DND-41 (cell line): Measurements from ENCODE around the gene PILRA.
"Not testable (repeated sequence)": the region's sequence is repeated elsewhere in the genome, so short reads cannot be mapped to it uniquely, and the experiment has no call there.

ENCODE experiments used
- CTCF ChIP-seq: IDR thresholded peaks from 2 replicates; pipeline ENCODE4 v1.5.1; 2012; ENCODE audit warnings: borderline replicate concordance, low read length, moderate library complexity, mild to moderate bottlenecking; ENCODE audit not compliant: poor library complexity, severe bottlenecking; ENCODE audit errors: extremely low read depth
- EZH2 ChIP-seq: IDR thresholded peaks from 3 replicates; pipeline ENCODE4 v1.6.1; 2012; ENCODE audit warnings: borderline replicate concordance, low read depth, mild to moderate bottlenecking, moderate library complexity, low read length, inconsistent platforms; ENCODE audit not compliant: severe bottlenecking

DNA sequence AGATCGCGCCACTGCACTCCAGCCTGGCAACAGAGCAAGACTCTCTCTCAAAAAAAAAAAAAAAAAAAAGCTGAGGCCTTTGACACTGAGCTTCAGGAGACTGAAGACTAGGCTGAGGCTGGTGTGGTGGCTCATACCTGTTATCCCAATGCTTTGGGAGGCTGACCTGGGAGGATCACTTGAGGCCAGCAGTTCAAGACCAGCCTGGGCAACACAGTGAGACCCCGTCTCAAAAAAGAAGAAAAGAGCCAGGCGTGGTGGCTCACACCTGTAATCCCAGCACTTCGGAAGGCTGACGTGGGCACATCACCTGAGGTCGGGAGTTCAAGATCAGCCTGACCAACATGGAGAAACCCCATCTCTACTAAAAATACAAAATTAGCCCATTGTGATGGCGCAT, 74.1 kb downstream of the PILRA start:
- TF ChIP-seq EZH2, CTCF: not testable (repeated sequence)
